ENCODE results near the gene DES.

DES gene

DNA sequence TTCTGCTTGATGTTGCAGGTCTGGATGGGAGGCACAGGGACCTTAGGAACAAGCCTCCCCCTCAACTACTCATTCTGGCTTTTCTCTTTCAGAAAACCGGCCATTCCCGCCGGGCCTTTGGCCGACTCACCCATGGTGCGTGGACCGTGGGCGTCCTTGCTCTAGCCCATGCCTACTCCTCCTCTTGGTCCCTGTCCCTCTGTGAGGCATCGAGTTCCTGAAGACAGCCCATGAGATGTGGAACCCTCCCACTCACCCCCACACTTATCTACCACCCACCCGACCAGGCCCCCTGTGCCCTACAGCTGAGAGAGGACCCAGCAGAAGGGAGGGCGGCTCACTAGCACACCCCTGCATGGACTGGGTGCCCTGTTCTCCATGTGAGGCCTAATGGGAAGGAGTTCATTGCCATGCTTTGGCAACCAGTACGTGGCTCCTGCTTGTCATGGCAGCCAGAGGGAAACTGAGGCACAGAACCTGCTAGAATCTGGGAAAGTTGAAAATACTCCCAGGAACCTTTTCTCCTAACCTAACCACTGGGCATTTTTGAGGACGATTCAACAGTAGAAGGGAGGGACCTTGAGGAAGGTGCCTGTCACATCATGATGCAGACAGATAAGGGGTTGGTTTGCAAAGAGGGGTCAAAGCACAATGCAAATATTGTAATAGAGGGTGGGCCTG, 25.0 kb downstream of the DES start:
- Histone ChIP-seq H3K79me2 (ENCODE audit: low read length) (no peaks in the 10 kb centered on the region), H4K20me1 (ENCODE audit: insufficient read depth, low read length) (no peaks in the 10 kb centered on the region), H3K9ac (ENCODE audit: low read length) (no peak overlapping the region), H3K4me2 (ENCODE audit: low read length) (no peak overlapping the region), H3K27ac (ENCODE audit: low read length) (no peak overlapping the region), H3K36me3 (replicated peaks; ENCODE audit: low read depth, low read length) (no peaks in the 10 kb centered on the region), H2AFZ (ENCODE audit: low read depth, low read length) (no peak overlapping the region), H3K4me1 (ENCODE audit: low read length) (peaks cover 7% of the 10 kb centered on the region), H3K9me3 (ENCODE audit: insufficient read depth, low read length) (no peaks in the 10 kb centered on the region), H3K4me3 (ENCODE audit: low read length) (no peak overlapping the region), H3K27me3 (ENCODE audit: low read depth, low read length) (peaks cover 11% of the 10 kb centered on the region)
- no peak for TF ChIP-seq EZH2phosphoT487 (IDR thresholded peaks at IDR 0.05; ENCODE audit: low read depth)
- TF ChIP-seq, protein P1, sequence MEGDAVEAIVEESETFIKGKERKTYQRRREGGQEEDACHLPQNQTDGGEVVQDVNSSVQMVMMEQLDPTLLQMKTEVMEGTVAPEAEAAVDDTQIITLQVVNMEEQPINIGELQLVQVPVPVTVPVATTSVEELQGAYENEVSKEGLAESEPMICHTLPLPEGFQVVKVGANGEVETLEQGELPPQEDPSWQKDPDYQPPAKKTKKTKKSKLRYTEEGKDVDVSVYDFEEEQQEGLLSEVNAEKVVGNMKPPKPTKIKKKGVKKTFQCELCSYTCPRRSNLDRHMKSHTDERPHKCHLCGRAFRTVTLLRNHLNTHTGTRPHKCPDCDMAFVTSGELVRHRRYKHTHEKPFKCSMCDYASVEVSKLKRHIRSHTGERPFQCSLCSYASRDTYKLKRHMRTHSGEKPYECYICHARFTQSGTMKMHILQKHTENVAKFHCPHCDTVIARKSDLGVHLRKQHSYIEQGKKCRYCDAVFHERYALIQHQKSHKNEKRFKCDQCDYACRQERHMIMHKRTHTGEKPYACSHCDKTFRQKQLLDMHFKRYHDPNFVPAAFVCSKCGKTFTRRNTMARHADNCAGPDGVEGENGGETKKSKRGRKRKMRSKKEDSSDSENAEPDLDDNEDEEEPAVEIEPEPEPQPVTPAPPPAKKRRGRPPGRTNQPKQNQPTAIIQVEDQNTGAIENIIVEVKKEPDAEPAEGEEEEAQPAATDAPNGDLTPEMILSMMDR (IDR thresholded peaks at IDR 0.05; ENCODE audit: low read depth, low read length), result no peak

DNA sequence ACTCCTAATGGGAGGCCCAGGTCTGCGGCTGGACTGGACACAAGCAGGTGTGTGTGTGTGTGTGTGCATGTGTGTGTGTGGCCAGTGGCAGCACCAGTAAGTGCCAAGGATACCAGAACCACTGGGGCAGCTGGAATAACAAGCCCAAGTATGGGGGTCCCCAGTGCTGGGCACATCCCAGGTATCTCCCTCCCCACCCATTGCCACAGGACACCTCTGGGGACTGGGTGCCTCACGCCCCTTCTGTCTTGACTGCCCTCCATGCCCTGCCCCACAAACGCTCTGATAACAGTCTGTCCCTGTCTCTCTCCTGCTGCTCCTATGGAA, 25.5 kb downstream of the DES start:
- Histone ChIP-seq H3K9me3 (ENCODE audit: insufficient read depth, low read length) (no peaks in the 10 kb centered on the region), H3K79me2 (ENCODE audit: low read length) (no peaks in the 10 kb centered on the region), H3K4me3 (ENCODE audit: low read length) (no peak overlapping the region), H4K20me1 (ENCODE audit: insufficient read depth, low read length) (no peaks in the 10 kb centered on the region), H3K4me2 (ENCODE audit: low read length) (no peak overlapping the region), H3K9ac (ENCODE audit: low read length) (no peak overlapping the region), H3K27ac (ENCODE audit: low read length) (no peak overlapping the region), H2AFZ (ENCODE audit: low read depth, low read length) (no peak overlapping the region), H3K27me3 (ENCODE audit: low read depth, low read length) (peaks cover 11% of the 10 kb centered on the region), H3K4me1 (ENCODE audit: low read length) (peaks cover 7% of the 10 kb centered on the region), H3K36me3 (replicated peaks; ENCODE audit: low read depth, low read length) (no peaks in the 10 kb centered on the region)
- no peak for TF ChIP-seq EZH2phosphoT487 (IDR thresholded peaks at IDR 0.05; ENCODE audit: low read depth)
- TF ChIP-seq, protein P1 (IDR thresholded peaks at IDR 0.05; ENCODE audit: low read depth, low read length), result no peak

DNA sequence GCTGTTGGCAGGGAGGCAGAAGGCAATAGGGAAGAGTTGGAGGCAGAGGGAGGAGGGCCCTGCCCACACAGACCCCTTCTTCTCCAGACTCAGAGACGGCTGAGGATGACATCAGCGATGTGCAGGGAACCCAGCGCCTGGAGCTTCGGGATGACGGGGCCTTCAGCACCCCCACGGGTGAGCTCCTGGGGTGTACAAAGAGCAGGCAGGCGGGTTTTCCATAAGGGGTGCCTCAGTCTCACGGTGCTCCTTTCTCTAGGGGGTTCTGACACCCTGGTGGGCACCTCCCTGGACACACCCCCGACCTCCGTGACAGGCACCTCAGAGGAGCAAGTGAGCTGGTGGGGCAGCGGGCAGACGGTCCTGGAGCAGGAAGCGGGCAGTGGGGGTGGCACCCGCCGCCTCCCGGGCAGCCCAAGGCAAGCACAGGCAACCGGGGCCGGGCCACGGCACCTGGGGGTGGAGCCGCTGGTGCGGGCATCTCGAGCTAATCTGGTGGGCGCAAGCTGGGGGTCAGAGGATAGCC, 26.5 kb downstream of the DES start:
- H3K4me2 ChIP-seq (ENCODE audit: low read length), result no peak overlapping the region
- H3K27ac ChIP-seq (ENCODE audit: low read length), result no peak overlapping the region
- TF ChIP-seq, protein P1 (IDR thresholded peaks at IDR 0.05; ENCODE audit: low read depth, low read length), result no peak
- no peak for TF ChIP-seq EZH2phosphoT487 (IDR thresholded peaks at IDR 0.05; ENCODE audit: low read depth)
- no peaks in the 10 kb centered on the region for H3K79me2 ChIP-seq (ENCODE audit: low read length)
- no peaks in the 10 kb centered on the region for H3K9me3 ChIP-seq (ENCODE audit: insufficient read depth, low read length)
- H3K36me3 ChIP-seq (replicated peaks; ENCODE audit: low read depth, low read length), result no peaks in the 10 kb centered on the region
- no peak overlapping the region for H2AFZ ChIP-seq (ENCODE audit: low read depth, low read length)
- H4K20me1 ChIP-seq (ENCODE audit: insufficient read depth, low read length), result no peaks in the 10 kb centered on the region
- no peak overlapping the region for H3K4me3 ChIP-seq (ENCODE audit: low read length)
- H3K9ac ChIP-seq (ENCODE audit: low read length), result no peak overlapping the region
- H3K4me1 ChIP-seq (ENCODE audit: low read length), result peaks cover 7% of the 10 kb centered on the region
- H3K27me3 ChIP-seq (ENCODE audit: low read depth, low read length), result peaks cover 11% of the 10 kb centered on the region

DNA sequence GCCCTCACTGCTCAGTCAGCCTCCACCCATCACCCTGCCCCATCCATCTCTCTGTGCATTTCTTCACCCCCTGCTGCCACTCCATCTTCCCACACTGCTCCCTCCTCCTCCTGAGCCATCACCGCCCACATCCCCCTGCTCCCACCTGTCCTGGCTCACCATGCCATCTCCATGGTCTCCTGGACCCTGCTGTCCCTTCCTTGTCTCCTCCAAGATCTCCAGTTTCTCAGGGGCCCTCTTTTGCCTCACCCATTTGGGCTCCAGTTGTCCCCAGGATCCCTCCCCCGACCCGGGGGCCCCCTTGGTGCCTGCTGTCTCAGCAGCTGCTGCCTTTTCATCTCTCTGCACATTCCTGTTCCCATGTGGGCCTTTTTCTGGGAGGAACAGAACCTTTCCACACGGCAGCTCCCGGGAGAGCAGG, 27.1 kb downstream of the DES start:
- Histone ChIP-seq H4K20me1 (ENCODE audit: insufficient read depth, low read length) (no peaks in the 10 kb centered on the region), H3K27ac (ENCODE audit: low read length) (no peak overlapping the region), H3K27me3 (ENCODE audit: low read depth, low read length) (peaks cover 11% of the 10 kb centered on the region), H3K36me3 (replicated peaks; ENCODE audit: low read depth, low read length) (no peaks in the 10 kb centered on the region), H3K4me1 (ENCODE audit: low read length) (peaks cover 7% of the 10 kb centered on the region), H3K4me3 (ENCODE audit: low read length) (no peak overlapping the region), H3K4me2 (ENCODE audit: low read length) (no peak overlapping the region), H3K9me3 (ENCODE audit: insufficient read depth, low read length) (no peaks in the 10 kb centered on the region), H3K79me2 (ENCODE audit: low read length) (no peaks in the 10 kb centered on the region), H2AFZ (ENCODE audit: low read depth, low read length) (no peak overlapping the region), H3K9ac (ENCODE audit: low read length) (no peak overlapping the region)
- TF ChIP-seq, protein P1 (IDR thresholded peaks at IDR 0.05; ENCODE audit: low read depth, low read length), result no peak
- no peak for TF ChIP-seq EZH2phosphoT487 (IDR thresholded peaks at IDR 0.05; ENCODE audit: low read depth)
